Renal cortical epithelial cell (primary cell): Measurements from ENCODE around the gene GXYLT1. TPM values are rescaled to one million over a fixed set of nuclear protein-coding genes. Genes with fewer than 3 reads are reported as not detected.
"Not testable (repeated sequence)": the region's sequence is repeated elsewhere in the genome, so short reads cannot be mapped to it uniquely, and the experiment has no call there.

ENCODE experiments used
- DNase-seq: peaks from one replicate; pipeline ENCODE4 v3.0.0-alpha.2; 2011; ENCODE audit warnings: low read depth
- total RNA-seq: library from RNA; depleted of rRNA; stranded (reverse); fragments of >200 nt; gene quantifications from 2 replicates; pipeline ENCODE4 v1.2.3, GENCODE V29; 2014

Gene GXYLT1
- total RNA-seq, 1 donor from 2014 or later, result 24.0 TPM

GRCh38 chr12:42099433-42099832 is 45.2 kb downstream of the GXYLT1 start:
- no peak for DNase-seq

DNA sequence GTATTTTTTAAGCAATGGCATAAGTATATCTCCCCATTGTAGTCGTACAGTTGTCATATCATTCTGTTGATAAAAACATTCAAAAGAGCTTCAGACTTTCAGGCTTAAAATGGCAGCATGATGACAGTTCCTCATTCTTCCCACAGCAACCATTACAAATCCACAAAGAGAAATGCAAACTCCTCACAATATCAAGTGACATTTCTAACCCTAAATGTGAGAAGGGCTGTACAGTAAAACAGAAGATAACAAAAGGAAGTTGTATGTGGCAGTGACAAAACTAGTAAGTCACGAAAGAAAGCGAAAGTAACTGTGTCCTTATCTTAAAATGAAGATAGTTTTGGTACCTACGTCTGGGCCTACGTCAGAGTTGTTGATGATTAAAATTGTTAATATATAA is 46.7 kb downstream of the GXYLT1 start:
- no peak for DNase-seq

DNA sequence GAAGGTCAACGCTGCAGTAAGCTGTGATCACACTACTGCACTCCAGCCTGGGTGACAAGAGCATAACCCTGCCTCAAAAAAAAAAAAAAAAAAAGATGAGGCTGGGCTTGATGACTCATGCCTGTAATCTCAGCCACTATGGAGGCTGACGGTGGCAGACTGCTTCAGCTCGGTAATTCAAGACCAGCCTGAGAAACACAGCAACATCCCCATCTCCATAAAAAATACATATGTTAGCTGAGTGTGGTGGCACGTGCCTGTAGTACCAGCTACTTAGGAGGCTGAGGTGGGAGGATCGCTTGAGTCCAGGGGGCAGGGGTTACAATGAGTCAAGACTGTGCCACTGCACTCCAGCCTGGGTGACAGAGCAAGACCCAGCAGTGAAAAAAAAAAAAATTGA is 50.4 kb downstream of the GXYLT1 start:
- no peak for DNase-seq

GRCh38 chr12:42091769-42092168 is 52.9 kb downstream of the GXYLT1 start:
- DNase-seq, result no peak

GRCh38 chr12:42090899-42091298 is 53.8 kb downstream of the GXYLT1 start:
- peak; percentile 57 for DNase-seq

DNA sequence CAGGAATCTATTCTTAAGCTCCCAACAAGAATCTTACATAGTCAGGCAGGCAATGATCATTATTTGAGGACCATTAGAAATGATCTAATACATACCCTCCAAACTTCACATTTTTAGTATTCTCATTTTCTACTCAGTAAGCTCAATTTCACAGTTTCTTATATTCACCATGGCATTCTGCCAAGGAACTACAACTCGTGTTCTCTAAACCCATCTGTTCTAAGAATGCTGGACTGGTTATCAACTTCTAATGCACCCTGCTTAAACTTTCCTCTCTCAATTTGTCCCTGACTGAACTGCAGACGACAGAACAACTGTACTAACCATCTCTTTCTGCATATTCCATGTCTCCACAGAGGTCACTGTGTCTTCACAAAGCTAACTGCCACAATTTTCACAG is 58.6 kb downstream of the GXYLT1 start:
- no peak for DNase-seq

- no peak for DNase-seq
Measured at GRCh38 chr12:42085594-42085993, 59.1 kb downstream of the GXYLT1 start.

DNA sequence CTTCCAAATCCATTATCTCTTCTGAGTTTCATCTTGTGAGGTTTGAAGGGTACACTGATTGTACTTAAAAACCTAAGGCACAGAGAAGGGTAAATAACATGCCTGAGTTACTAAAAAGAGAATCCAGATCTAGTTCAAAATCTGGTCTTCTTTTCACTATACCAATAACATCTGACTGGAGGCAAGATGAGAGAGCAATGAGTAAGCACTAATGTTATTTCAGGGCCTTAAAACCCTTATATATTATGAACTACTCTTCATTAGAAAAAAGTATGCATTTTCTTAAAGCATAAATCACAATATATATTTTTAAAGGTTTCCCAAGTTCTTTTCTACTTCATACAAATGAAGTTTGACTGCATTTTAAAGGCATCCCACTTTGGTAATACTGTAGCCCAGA is 60.2 kb downstream of the GXYLT1 start:
- no peak for DNase-seq

DNA sequence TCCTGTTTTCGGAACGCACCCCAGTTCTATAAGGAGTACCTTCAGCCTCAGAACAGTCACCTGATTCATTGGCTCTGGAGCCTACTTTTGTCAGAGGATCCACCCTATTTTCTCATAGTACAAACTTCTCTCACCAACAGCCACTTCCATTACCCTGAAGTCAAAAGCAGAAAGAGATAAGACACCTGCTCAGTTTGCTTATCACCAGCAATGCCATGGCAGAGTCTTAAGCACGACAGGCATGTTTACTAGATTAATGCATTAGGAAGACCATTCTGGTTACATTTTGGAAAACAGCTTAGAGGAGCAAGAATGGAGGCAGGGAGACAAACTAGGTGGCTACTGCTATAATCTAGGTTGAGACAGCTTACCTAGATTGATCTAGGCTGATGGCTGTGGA is 67.7 kb downstream of the GXYLT1 start:
- no peak for DNase-seq

GRCh38 chr12:42070036-42070435 is 74.6 kb downstream of the GXYLT1 start:
- DNase-seq, result no peak

- no peak for DNase-seq
Measured at GRCh38 chr12:42059127-42059526, 85.5 kb downstream of the GXYLT1 start.

- DNase-seq, result no peak
Measured at GRCh38 chr12:42056130-42056529, 88.5 kb downstream of the GXYLT1 start.

DNA sequence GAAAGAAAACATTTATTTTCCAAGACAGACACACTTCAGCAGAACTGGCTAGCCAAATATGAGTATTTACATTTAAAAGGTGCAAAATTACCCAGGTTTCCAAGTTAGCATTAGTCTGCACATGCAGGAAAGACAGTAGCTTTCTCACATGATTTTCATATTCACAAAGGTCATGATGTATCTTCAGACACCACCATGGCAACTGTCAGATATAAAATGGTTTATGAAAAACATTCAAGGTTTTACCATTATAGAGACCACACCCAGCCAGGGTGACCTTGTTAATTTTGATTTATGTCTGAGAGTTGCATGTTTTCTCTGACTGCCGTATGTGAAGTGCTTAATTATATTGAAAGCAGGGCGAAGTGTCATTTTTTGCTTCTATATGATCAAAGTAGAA is 91.2 kb downstream of the GXYLT1 start:
- no peak for DNase-seq

GRCh38 chr12:42048980-42049379 is 95.7 kb downstream of the GXYLT1 start:
- not testable (repeated sequence) for DNase-seq

- no peak for DNase-seq
Measured at GRCh38 chr12:42039577-42039976, 105.1 kb downstream of the GXYLT1 start.

- peak; percentile 19 for DNase-seq
Measured at GRCh38 chr12:42039176-42039575, 105.5 kb downstream of the GXYLT1 start.

DNA sequence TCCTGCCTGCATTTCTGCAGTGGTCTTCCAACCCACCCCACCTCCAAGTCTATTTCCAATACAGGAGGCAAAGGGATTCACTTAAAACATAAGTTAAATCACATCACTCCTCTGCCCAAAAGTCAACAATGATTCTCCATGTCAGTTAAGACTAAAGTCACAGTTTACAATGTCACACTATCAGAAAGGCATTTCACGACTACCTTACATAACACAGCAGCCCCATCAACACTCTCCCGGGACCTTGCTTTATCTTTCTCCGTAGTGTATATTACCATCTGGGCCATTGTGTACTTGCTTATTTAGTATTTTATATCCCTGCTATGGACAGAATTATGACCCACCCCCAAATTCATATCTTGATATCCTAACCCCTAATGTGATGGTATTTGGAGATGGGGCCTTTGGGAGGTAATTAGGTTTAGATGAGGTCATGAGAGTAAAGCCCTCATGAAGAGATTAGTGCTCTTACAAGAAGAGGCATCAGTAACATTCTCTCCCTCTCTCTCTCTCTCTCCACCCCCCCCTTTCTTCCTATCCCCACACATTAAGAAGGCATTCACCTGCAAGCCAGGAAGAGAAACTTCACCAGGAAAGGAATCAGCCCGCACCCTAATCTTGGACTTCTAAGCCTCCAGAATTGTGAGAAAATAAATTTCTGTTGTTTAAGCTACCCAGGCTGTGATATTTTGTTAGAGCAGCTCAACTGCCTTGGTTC is 112.7 kb downstream of the GXYLT1 start:
- DNase-seq, result no peak

Other genes with a start within 250 kb of the GXYLT1 start
- 21.2 and 25.9 TPM in 2 replicates for gene YAF2, start 93.4 kb upstream of the GXYLT1 start, total RNA-seq
- gene ZCRB1, start 181.2 kb upstream of the GXYLT1 start, total RNA-seq, result 23.4 and 31.2 TPM in 2 replicates
- gene PPHLN1, start 181.3 kb upstream of the GXYLT1 start, total RNA-seq, result 106 and 109 TPM in 2 replicates